Inferior parietal cortex (tissue), 1 donor: ENCODE measurements around the gene GRIN2C.

Source experiments
- DNase-seq: peaks from one replicate; pipeline ENCODE4 v3.0.0-alpha.2; 2016; ENCODE audit errors: extremely low spot score

Gene GRIN2C

DNA sequence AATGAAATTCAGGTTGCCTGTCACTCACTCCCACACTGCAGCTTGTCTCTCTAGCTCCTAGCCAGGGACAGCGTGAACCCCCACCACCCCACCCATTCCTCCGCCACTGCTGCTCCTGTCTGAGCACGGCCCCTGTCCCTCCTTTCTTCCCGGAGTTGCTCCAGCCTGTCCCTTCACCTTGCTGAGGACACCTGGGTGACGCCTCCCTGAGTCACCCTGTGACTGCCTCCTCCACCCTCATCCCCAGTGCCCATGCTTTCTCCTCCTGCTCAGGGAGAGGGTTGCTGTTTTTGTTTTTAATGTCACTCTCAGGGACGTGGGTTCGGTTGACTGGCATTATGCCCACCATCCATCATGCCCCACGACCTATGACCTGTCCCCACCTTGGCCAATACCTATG, 57.8 kb downstream of the GRIN2C start:
- no peak for DNase-seq

- no peak for DNase-seq
Observed at GRCh38 chr17:74800531-74800930, 59.2 kb downstream of the GRIN2C start.

DNA sequence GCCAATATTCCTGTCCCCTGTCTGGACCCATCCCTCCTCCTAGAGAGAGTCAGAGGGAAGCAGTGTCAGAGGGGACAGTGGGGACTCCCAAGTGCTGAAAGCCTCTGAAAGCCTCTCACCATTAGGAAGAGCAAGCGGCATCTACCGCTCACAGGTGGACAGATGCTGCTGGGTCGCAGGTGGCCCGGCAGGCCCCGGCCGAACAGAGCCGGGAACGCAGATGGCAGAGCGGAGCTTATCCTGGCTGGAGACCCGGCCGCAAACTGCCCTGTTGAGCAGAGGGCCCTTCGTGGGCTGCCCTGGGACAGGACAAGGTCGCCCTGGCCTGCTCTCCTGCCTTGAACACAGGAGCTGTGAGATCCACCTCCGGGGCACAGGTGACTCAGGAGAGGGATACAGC, 60.6 kb downstream of the GRIN2C start:
- DNase-seq = no peak

GRCh38 chr17:74798239-74798707, 61.4 kb downstream of the GRIN2C start:
- no peak for DNase-seq

DNA sequence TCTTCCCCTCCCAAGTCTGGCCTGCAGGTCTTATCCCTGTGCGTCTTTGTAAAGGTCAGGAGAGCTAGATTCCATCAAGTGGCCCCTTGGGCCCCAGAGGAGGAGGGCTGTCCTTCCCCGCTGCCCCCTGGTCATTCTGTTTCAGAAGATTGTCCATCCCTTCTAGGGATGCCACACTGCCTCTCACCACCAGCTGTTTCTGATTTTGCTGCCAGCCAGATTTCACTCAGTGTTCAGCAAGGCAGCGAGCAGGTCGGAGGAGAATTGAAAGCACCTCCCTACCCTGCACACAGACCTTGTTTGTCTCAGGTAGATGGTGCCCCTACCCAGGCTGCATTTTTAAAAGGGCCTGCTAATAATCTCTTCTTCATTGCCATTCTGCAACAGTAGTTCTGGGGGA, 61.9 kb downstream of the GRIN2C start:
- DNase-seq = no peak

GRCh38 chr17:74796866-74797265, 62.8 kb downstream of the GRIN2C start:
- no peak for DNase-seq

GRCh38 chr17:74796211-74796610, 63.5 kb downstream of the GRIN2C start:
- DNase-seq = no peak

- DNase-seq = no peak
Observed at GRCh38 chr17:74795327-74796020, 64.2 kb downstream of the GRIN2C start.

DNA sequence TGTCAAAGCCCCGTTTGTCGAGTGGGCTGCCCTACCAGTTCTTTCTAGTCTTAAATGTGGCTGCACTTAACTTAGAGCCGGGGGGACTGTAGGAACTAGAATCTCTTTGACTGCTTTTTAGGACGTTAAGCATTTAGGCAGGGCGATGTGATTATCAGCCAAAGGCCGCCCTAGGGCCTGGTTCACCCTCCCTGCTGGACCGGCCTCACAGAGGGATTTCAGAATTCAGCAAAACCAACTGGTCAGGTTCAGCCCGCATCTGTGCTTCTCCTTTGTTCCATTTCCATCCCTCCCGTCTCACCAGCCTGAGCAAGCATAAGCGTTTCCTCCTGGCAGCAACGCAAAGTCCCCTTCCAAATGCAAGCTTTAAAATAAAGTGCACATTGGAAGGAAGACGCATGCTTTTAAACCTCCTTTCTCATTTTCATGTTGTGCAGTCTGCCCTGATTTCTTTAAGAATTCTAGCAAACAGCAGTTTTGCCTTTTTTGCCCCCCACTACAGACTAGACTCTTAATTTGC, 67.0 kb downstream of the GRIN2C start:
- DNase-seq = no peak
